ENCODE results near the gene LIPI.

GRCh38 chr21:14213164-14213563 is 2.4 kb upstream of the LIPI start:
- TF ChIP-seq, protein P1, sequence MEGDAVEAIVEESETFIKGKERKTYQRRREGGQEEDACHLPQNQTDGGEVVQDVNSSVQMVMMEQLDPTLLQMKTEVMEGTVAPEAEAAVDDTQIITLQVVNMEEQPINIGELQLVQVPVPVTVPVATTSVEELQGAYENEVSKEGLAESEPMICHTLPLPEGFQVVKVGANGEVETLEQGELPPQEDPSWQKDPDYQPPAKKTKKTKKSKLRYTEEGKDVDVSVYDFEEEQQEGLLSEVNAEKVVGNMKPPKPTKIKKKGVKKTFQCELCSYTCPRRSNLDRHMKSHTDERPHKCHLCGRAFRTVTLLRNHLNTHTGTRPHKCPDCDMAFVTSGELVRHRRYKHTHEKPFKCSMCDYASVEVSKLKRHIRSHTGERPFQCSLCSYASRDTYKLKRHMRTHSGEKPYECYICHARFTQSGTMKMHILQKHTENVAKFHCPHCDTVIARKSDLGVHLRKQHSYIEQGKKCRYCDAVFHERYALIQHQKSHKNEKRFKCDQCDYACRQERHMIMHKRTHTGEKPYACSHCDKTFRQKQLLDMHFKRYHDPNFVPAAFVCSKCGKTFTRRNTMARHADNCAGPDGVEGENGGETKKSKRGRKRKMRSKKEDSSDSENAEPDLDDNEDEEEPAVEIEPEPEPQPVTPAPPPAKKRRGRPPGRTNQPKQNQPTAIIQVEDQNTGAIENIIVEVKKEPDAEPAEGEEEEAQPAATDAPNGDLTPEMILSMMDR (IDR thresholded peaks at IDR 0.05; ENCODE audit: low read depth, low read length), result no peak
- no peak for TF ChIP-seq EZH2phosphoT487 (IDR thresholded peaks at IDR 0.05; ENCODE audit: low read depth)

Measured in OCI-LY3 (cell line).